ENCODE results near the gene ATAD1.

- no peak for TF ChIP-seq CTCF (IDR thresholded peaks at IDR 0.05)
- TF ChIP-seq, protein P1, sequence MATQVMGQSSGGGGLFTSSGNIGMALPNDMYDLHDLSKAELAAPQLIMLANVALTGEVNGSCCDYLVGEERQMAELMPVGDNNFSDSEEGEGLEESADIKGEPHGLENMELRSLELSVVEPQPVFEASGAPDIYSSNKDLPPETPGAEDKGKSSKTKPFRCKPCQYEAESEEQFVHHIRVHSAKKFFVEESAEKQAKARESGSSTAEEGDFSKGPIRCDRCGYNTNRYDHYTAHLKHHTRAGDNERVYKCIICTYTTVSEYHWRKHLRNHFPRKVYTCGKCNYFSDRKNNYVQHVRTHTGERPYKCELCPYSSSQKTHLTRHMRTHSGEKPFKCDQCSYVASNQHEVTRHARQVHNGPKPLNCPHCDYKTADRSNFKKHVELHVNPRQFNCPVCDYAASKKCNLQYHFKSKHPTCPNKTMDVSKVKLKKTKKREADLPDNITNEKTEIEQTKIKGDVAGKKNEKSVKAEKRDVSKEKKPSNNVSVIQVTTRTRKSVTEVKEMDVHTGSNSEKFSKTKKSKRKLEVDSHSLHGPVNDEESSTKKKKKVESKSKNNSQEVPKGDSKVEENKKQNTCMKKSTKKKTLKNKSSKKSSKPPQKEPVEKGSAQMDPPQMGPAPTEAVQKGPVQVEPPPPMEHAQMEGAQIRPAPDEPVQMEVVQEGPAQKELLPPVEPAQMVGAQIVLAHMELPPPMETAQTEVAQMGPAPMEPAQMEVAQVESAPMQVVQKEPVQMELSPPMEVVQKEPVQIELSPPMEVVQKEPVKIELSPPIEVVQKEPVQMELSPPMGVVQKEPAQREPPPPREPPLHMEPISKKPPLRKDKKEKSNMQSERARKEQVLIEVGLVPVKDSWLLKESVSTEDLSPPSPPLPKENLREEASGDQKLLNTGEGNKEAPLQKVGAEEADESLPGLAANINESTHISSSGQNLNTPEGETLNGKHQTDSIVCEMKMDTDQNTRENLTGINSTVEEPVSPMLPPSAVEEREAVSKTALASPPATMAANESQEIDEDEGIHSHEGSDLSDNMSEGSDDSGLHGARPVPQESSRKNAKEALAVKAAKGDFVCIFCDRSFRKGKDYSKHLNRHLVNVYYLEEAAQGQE (IDR thresholded peaks at IDR 0.05; ENCODE audit: insufficient read depth in 1 of 2, low read depth in 2 of 2, low read length in 1 of 2) = no peak
Measured at GRCh38 chr10:87782721-87783120, 35.3 kb downstream of the ATAD1 start.

Measured in Panc1 (cell line).